Neural cell (in vitro differentiated cells): Measurements from ENCODE around the gene ZNF268. TPM values are rescaled to one million over a fixed set of nuclear protein-coding genes. Genes with fewer than 3 reads are reported as not detected.

Experiments
- H2AFZ ChIP-seq: fragments of 200-600, 300-800 bp; sonication (generic), shearing (Covaris generic); 2 replicates; pipeline ENCODE4 v1.6.0; 2014; ENCODE audit warnings: low read depth, mild to moderate bottlenecking, antibody characterized with exemption, low read length, moderate library complexity
- H3F3A ChIP-seq: fragments of 200-600 bp; shearing (Covaris generic); 2 replicates; pipeline ENCODE4 v1.6.1; 2016; ENCODE audit warnings: mild to moderate bottlenecking, moderate library complexity, mixed read lengths, antibody characterized with exemption, low read length; ENCODE audit not compliant: insufficient read depth, poor library complexity, severe bottlenecking
- H3K27ac ChIP-seq: fragments of 200-600, 300-800 bp; sonication (generic), shearing (Covaris generic); 2 replicates; pipeline ENCODE4 v1.5.1; 2014; ENCODE audit warnings: mild to moderate bottlenecking, low read length, moderate library complexity
- H3K27me3 ChIP-seq: fragments of 300-800, 200-600 bp; sonication (generic), shearing (Covaris generic); 2 replicates; pipeline ENCODE4 v1.6.0; 2014; ENCODE audit warnings: mild to moderate bottlenecking, low read depth, low read length, moderate library complexity; ENCODE audit not compliant: insufficient read depth
- H3K36me3 ChIP-seq: fragments of 300-800, 200-600 bp; sonication (generic), shearing (Covaris generic); 2 replicates; pipeline ENCODE4 v1.5.1; 2014; ENCODE audit warnings: mild to moderate bottlenecking, antibody characterized with exemption, low read length, moderate library complexity; ENCODE audit not compliant: insufficient read depth
- H3K4me2 ChIP-seq: fragments of 300-800, 200-600 bp; sonication (generic), shearing (Covaris generic); 2 replicates; pipeline ENCODE4 v1.6.0; 2014; ENCODE audit warnings: mild to moderate bottlenecking, low read length
- H3K4me3 ChIP-seq: fragments of 300-800, 200-600 bp; sonication (generic), shearing (Covaris generic); 2 replicates; pipeline ENCODE4 v1.5.1; 2014; ENCODE audit warnings: mild to moderate bottlenecking, low read length, moderate library complexity
- H3K79me2 ChIP-seq: fragments of 200-600 bp; shearing (Covaris generic); replicated peaks from 2 replicates; pipeline ENCODE4 v1.6.0; 2014; ENCODE audit warnings: mild to moderate bottlenecking, low read length, moderate library complexity; ENCODE audit not compliant: insufficient read depth
- H3K9ac ChIP-seq: fragments of 300-800, 200-600 bp; sonication (generic), shearing (Covaris generic); 2 replicates; pipeline ENCODE4 v1.6.1; 2016; ENCODE audit warnings: mild to moderate bottlenecking, low read length, mixed read lengths
- H3K9me2 ChIP-seq: fragments of 200-600 bp; shearing (Covaris generic); 2 replicates; pipeline ENCODE4 v1.6.1; 2016; ENCODE audit warnings: mild to moderate bottlenecking, low read length, mixed read lengths; ENCODE audit not compliant: insufficient read depth
- H3K9me3 ChIP-seq: fragments of 200-600, 300-800 bp; sonication (generic), shearing (Covaris generic); 2 replicates; pipeline ENCODE4 v1.6.1; 2016; ENCODE audit warnings: mild to moderate bottlenecking, mixed run types, low read length, moderate library complexity, mixed read lengths
- H4K20me1 ChIP-seq: fragments of 200-600 bp; shearing (Covaris generic); 2 replicates; pipeline ENCODE4 v1.6.1; 2016; ENCODE audit warnings: mild to moderate bottlenecking, mixed run types; ENCODE audit not compliant: insufficient read depth
- EP300 ChIP-seq: fragments of 450-650 bp; conservative IDR thresholded peaks from 2 replicates; pipeline ENCODE4 v1.6.1; 2014; ENCODE audit warnings: antibody characterized with exemption, mild to moderate bottlenecking, moderate library complexity; ENCODE audit not compliant: poor library complexity, severe bottlenecking
- EZH2 ChIP-seq: fragments of 200-600, 300-800 bp; shearing (Covaris generic), sonication (generic); IDR thresholded peaks from 2 replicates; pipeline ENCODE4 v1.6.1; 2014; ENCODE audit warnings: antibody characterized with exemption, low read length, borderline replicate concordance, mild to moderate bottlenecking; ENCODE audit not compliant: insufficient read depth, poor library complexity, severe bottlenecking
- MXI1 ChIP-seq: fragments of 450-650 bp; conservative IDR thresholded peaks from 2 replicates; pipeline ENCODE4 v1.6.1; 2014; ENCODE audit warnings: antibody characterized with exemption, mild to moderate bottlenecking; ENCODE audit not compliant: poor library complexity, severe bottlenecking
- POLR2AphosphoS5 ChIP-seq: IDR thresholded peaks from 2 replicates; pipeline ENCODE4 v1.6.1; 2012
- RAD21 ChIP-seq: fragments of 450-650 bp; conservative IDR thresholded peaks from 2 replicates; pipeline ENCODE4 v1.6.1; 2014; ENCODE audit warnings: antibody characterized with exemption, mild to moderate bottlenecking, moderate library complexity
- SMC3 ChIP-seq: fragments of 450-650 bp; conservative IDR thresholded peaks from 2 replicates; pipeline ENCODE4 v1.6.1; 2014; ENCODE audit warnings: antibody characterized with exemption, mild to moderate bottlenecking, moderate library complexity; ENCODE audit not compliant: poor library complexity
- TAF1 ChIP-seq: IDR thresholded peaks from 2 replicates; pipeline ENCODE4 v1.6.1; 2012; ENCODE audit warnings: low read depth
- polyA plus RNA-seq: library from polyadenylated mRNA; depleted of rRNA; stranded (reverse); fragments of >200 nt; gene quantifications from 2 replicates; pipeline ENCODE4 v1.2.3, GENCODE V29; 2014
- TF ChIP-seq, protein P1 (sequence below): fragments of 450-650 bp; IDR thresholded peaks from 2 replicates; pipeline ENCODE4 v1.5.1; 2014; ENCODE audit warnings: antibody characterized with exemption, mild to moderate bottlenecking, moderate library complexity; ENCODE audit not compliant: poor library complexity, severe bottlenecking
- TF ChIP-seq, protein P2 (sequence below): IDR thresholded peaks from 2 replicates; pipeline ENCODE4 v1.6.1; 2012; ENCODE audit warnings: borderline replicate concordance

The ZNF268 gene
- polyA plus RNA-seq, 1 donor from 2014 or later, result 23.5 TPM

DNA sequence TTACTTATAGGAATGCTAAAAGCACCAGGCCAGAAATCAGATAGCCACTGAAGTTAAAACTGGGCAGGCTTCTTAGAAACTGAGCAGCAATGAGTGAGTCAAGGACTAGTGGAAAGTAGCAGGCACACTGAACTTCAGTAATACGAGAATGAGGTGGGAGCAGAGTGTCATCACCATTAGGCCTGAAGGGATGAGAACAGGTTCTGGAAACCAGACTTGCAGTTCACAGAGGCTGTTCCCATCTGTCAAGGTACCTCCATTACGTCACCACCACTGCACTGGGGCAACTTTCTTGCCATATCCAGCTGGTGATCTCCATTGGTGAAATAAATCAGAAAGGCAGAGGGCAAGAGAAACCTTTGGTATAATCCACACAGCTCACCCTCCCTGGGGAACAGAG, 35.3 kb upstream of the ZNF268 start:
- TF ChIP-seq MXI1, result no peak
- TF ChIP-seq, protein P1, sequence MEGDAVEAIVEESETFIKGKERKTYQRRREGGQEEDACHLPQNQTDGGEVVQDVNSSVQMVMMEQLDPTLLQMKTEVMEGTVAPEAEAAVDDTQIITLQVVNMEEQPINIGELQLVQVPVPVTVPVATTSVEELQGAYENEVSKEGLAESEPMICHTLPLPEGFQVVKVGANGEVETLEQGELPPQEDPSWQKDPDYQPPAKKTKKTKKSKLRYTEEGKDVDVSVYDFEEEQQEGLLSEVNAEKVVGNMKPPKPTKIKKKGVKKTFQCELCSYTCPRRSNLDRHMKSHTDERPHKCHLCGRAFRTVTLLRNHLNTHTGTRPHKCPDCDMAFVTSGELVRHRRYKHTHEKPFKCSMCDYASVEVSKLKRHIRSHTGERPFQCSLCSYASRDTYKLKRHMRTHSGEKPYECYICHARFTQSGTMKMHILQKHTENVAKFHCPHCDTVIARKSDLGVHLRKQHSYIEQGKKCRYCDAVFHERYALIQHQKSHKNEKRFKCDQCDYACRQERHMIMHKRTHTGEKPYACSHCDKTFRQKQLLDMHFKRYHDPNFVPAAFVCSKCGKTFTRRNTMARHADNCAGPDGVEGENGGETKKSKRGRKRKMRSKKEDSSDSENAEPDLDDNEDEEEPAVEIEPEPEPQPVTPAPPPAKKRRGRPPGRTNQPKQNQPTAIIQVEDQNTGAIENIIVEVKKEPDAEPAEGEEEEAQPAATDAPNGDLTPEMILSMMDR, result no peak
- TF ChIP-seq TAF1, result no peak
- TF ChIP-seq EZH2, result no peak
- TF ChIP-seq EP300, result no peak
- TF ChIP-seq POLR2AphosphoS5, result no peak
- TF ChIP-seq, protein P2, sequence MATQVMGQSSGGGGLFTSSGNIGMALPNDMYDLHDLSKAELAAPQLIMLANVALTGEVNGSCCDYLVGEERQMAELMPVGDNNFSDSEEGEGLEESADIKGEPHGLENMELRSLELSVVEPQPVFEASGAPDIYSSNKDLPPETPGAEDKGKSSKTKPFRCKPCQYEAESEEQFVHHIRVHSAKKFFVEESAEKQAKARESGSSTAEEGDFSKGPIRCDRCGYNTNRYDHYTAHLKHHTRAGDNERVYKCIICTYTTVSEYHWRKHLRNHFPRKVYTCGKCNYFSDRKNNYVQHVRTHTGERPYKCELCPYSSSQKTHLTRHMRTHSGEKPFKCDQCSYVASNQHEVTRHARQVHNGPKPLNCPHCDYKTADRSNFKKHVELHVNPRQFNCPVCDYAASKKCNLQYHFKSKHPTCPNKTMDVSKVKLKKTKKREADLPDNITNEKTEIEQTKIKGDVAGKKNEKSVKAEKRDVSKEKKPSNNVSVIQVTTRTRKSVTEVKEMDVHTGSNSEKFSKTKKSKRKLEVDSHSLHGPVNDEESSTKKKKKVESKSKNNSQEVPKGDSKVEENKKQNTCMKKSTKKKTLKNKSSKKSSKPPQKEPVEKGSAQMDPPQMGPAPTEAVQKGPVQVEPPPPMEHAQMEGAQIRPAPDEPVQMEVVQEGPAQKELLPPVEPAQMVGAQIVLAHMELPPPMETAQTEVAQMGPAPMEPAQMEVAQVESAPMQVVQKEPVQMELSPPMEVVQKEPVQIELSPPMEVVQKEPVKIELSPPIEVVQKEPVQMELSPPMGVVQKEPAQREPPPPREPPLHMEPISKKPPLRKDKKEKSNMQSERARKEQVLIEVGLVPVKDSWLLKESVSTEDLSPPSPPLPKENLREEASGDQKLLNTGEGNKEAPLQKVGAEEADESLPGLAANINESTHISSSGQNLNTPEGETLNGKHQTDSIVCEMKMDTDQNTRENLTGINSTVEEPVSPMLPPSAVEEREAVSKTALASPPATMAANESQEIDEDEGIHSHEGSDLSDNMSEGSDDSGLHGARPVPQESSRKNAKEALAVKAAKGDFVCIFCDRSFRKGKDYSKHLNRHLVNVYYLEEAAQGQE, result no peak
- no peak for TF ChIP-seq SMC3
- no peak for TF ChIP-seq RAD21
- Histone ChIP-seq H3K9me2 (no peaks in the 10 kb centered on the region), H3K27ac (no peak overlapping the region), H3K9ac (no peak overlapping the region), H3K79me2 (no peaks in the 10 kb centered on the region), H2AFZ (no peak overlapping the region), H3K9me3 (peaks cover 34% of the 10 kb centered on the region), H3K4me3 (no peak overlapping the region), H3K27me3 (no peaks in the 10 kb centered on the region), H3K36me3 (peaks cover 59% of the 10 kb centered on the region), H3K4me2 (no peak overlapping the region), H3F3A (no peaks in the 10 kb centered on the region), H4K20me1 (no peaks in the 10 kb centered on the region)

DNA sequence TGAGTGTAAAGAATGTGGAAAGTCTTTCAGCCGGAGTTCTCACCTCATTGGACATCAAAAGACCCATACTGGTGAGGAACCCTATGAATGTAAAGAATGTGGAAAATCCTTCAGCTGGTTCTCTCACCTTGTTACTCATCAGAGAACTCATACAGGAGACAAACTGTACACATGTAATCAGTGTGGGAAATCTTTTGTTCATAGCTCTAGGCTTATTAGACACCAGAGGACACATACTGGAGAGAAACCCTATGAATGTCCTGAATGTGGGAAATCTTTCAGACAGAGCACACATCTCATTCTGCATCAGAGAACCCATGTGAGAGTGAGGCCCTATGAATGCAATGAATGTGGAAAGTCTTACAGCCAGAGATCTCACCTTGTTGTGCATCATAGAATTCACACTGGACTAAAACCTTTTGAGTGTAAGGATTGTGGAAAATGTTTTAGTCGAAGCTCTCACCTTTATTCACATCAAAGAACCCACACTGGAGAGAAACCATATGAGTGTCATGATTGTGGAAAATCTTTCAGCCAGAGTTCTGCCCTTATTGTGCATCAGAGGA, 25.1 kb upstream of the ZNF268 start:
- H3K4me3 ChIP-seq, result no peak overlapping the region
- no peak overlapping the region for H3K4me2 ChIP-seq
- H3K9ac ChIP-seq, result no peak overlapping the region
- H4K20me1 ChIP-seq, result no peaks in the 10 kb centered on the region
- H3K9me3 ChIP-seq, result peaks cover 54% of the 10 kb centered on the region
- H2AFZ ChIP-seq, result no peak overlapping the region
- peaks cover 66% of the 10 kb centered on the region for H3K36me3 ChIP-seq
- no peaks in the 10 kb centered on the region for H3K79me2 ChIP-seq
- no peaks in the 10 kb centered on the region for H3K9me2 ChIP-seq
- no peak for TF ChIP-seq RAD21
- TF ChIP-seq EZH2, result no peak
- TF ChIP-seq MXI1, result no peak
- TF ChIP-seq POLR2AphosphoS5, result no peak
- no peak for TF ChIP-seq SMC3
- no peak for TF ChIP-seq EP300
- TF ChIP-seq, protein P2, result no peak
- no peak for TF ChIP-seq TAF1
- TF ChIP-seq, protein P1, result no peak
- no peaks in the 10 kb centered on the region for H3K27me3 ChIP-seq
- no peak overlapping the region for H3K27ac ChIP-seq
- no peaks in the 10 kb centered on the region for H3F3A ChIP-seq
